Stimulated activated CD8-positive, alpha-beta memory T cell treated with anti-CD3 and anti-CD28 coated beads, Interleukin-4, amount 100 ng/mL, for 4 hours (primary cell): Measurements from ENCODE around the gene STX11.
"Not testable (repeated sequence)": the region's sequence is repeated elsewhere in the genome, so short reads cannot be mapped to it uniquely, and the experiment has no call there.

Experiments
- DNase-seq, 2 donors: peaks; one replicate each; pipeline ENCODE4 v3.0.0-alpha.2; 2020; ENCODE audit warnings: low read depth in 2 of 2, low spot score in 1 of 2

Gene STX11

DNA sequence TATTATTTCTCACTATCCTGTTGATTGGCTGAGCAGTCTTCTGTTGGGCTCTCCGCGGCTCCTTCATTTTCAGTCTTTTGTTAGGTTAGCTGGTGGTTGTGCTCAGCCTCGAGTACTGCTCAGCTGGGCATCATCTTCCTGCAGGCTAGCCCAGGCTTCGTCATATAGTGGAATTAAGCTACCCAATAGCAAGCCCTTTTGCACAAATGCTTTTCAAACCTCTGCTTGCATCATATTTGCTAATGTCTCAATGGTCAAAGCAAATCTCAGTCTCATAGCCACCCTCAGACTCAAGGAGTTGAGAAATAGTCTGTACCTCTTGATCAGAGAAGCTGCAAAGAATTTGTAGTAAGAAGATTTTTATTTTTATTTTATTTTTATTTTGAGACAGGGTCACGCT, 23.7 kb downstream of the STX11 start:
- no peak for DNase-seq

DNA sequence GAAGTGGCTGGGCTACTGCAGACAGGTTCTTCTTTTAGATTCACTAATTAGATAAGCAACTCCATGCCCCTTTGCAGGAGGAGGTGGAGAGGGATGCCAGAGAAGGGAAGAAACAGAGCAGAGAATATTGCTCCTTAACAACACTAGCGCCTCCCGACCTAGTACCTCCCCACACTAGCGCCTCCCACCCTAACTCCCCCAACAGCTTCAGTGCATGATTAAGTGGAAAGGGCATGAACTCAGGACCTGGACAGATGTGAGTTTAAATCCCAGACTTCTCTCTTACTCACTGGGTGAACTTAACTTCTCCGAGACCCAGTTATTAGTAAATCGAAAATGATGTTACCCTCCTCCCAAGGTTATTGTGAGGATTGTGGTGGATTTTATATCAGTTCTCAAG, 25.7 kb downstream of the STX11 start:
- no peak for DNase-seq

DNA sequence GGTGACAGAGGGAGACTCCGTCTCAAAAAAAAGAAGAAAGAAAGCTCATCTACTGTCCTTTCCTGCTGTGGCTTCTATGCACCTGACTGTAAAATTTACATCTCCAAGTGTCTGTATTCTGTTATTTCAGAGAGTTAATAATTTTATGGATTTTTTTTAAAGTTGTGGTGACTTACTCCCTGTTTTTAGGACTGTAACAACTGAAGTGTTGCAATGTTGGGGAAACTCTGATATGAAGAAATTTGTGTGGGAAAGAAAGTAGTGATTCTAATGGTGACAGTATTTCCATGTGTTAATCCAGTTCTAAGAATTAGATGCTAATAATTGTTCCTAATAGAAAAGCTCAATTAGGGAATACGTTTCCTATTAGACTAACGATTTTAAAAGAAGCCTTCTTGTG, 27.4 kb downstream of the STX11 start:
- no peak for DNase-seq

DNA sequence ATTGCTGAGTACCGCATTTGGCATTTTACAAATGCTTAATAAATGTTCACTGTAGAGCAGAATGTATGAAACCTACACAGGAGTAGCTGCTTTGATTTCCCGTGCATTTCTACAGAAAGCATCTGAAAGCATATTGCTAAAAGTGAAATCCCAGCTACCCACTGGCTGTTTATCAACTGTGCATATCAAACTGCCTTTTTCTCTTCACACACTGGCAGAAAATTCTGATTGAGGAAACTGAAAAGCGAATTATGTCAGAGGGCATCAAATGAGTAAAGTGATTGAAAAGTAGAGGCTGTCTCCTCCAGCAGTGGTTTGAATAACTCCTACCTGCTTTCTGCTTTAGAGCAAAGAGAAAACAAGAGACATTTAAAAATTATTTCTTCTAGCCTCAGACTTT, 28.0 kb downstream of the STX11 start:
- no peak for DNase-seq

DNA sequence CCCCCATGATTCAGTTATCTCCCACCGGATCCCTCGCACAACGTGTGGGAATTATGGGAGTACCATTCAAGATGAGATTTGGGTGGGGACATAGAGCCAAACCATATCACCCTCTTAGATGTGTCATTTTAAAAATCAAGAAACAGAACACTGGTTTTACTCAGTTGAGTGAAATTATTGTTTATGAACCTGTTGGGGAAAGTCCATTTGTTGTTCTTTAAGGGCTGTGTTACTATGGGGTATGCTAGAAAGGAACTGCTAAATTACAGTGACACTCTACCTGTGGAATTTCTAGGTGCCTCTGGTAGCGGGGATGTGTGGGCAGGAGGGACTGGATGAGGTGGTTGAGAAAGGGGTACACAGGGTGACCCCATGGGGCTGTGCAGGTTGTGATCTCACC, 28.9 kb downstream of the STX11 start:
- no peak for DNase-seq

DNA sequence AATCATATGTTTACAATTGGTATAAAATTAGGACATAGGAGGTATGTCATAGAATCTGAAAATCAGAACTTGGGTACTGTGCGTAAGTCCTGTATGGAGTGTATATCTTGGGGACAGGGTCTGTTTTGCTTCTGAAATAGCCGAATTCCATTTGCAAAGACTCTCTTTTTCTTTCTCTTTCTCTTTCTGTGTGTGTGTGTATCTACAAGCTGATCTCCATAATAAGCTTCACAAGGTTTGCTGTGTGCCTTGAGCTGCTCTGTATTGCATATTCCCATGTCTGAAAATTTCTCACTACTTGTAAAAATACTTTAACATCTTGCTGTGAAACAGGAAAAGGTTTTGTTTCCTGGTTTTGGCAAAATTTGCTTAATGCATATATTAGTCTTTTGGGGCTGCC, 29.5 kb downstream of the STX11 start:
- DNase-seq, result no peak

DNA sequence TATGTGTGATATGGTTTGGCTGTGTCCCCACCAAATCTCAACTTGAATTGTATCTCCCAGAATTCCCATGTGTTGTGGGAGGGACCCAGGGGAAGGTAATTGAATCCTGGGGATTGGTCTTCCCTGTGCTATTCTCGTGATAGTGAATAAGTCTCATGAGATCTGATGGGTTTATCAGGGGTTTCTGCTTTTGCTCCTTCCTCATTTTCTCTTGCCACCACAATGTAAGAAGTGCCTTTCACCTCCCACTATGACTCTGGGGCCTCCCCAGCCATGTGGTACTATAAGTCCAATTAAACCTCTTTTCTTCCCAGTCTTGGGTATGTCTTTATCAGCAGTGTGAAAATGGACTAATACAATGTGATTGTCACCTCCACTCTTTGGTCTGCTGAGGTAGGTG, 30.0 kb downstream of the STX11 start:
- DNase-seq, result not testable (repeated sequence)

DNA sequence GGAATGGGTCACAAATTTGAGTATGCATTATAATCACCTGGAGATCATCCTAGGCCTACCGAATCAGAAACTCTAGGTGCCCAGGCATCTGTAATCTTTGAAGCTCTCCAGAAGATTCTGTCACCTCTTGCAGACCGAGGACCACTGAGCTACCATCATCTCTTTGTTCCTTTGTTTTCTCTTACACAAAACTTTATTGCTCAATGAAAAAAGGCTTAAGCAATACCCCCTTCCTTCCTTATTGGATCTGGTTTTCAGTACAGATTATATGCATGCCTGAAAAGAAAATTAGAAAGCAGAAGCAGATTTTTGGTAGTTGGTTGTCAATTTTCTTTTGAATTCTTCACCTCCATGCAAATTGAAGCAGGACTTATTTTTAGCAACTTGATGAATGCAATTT, 31.3 kb downstream of the STX11 start:
- no peak for DNase-seq

DNA sequence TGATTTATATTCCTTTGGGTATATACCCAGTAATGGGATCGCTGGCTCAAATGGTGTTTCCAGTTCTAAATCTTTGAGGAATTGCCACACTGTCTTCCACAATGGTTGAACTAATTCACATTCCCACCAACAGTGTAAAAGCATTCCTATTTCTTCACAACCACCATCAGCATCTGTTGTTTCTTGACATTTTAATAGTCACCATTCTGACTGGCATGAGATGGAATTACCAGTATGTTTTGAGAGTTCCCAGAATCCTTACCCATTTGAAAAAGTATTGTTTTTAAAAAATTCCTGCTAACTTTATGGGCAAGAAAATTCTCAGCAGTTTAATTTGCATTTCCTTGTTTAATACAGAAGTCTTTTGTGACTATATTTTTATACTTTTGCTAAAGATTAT, 33.9 kb downstream of the STX11 start:
- not testable (repeated sequence) for DNase-seq

DNA sequence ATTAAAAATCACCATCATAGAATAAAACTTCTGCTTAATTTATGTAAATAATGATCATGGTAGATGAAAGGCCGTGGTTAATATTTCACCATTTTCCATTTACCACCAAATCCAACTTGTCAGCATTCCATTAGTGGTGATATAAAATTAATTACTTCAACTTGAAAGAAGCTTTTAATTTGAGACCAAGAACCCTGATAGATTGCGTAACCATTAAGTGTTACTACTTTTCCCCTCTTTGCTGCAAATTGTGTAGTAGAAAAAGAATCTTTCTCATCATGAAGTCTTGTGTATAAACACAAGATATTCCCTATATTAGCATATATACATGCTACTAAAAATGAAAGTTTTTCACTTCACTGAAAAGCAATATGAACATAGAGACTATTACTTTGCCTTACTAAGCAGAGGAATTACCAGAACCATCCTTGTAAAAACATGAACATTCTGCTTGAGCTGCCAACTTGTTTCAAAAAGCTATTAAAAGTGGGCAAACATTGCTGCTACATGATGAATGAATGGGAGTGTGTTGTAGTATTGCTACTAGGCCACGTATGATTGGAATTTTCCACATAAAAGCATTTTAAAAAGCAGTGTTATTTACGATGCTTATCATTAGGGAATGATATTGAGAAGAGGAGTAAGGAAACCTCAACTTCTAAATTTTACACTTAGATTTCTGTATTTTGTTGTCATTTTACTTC, 35.0 kb downstream of the STX11 start:
- no peak for DNase-seq

DNA sequence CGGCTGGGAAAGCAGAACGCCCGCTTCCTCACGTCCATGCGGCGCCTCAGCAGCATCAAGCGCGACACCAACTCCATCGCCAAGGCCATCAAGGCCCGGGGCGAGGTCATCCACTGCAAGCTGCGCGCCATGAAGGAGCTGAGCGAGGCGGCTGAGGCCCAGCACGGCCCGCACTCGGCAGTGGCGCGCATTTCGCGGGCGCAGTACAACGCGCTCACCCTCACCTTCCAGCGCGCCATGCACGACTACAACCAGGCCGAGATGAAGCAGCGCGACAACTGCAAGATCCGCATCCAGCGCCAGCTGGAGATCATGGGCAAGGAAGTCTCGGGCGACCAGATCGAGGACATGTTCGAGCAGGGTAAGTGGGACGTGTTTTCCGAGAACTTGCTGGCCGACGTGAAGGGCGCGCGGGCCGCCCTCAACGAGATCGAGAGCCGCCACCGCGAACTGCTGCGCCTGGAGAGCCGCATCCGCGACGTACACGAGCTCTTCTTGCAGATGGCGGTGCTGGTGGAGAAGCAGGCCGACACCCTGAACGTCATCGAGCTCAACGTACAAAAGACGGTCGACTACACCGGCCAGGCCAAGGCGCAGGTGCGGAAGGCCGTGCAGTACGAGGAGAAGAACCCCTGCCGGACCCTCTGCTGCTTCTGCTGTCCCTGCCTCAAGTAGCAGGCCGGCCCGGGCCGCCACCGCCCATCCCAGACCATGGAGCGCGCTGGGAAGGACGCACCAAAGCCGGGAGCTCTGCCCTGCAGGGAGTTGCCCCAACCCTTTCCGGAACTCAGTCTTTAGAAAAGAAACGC, 36.7 kb downstream of the STX11 start:
- DNase-seq, result no peak

DNA sequence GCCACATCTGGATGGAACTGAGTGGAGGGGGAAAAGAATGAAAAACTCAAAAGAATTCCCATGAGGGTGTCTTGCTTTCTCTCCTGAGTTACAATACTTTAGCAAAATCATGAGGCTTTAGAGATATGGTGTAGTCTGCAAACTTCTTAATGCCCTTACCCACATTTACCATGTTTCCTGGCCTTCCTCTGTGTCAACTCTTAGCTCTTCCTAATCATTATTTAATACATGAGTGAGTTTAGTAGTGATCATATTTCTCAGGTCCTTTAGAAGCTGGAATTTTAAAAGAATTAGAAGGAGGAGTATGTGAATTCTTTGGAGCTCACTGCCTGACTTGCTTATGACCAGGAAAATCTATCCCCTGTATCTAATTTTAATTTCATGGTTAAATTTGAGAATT, 39.0 kb downstream of the STX11 start:
- no peak for DNase-seq

DNA sequence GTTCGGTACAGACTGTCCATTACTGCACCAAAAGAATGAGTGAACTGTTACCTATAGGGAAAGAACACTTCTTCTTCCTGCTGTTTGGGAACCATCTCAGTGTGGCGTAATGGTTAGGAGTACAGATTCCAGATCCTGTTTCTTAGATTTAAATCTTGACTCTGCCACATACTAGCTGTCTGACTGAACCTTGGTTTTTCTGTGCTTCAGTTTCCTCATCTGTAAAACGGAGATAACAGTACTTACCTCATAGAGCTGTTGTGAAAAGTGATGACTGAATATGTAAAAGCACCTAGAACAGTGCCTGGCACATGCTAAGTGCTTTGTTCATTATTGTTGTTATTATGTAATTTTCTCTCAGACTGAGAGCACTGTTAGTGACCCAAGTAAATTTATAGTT, 39.8 kb downstream of the STX11 start:
- DNase-seq, result no peak

DNA sequence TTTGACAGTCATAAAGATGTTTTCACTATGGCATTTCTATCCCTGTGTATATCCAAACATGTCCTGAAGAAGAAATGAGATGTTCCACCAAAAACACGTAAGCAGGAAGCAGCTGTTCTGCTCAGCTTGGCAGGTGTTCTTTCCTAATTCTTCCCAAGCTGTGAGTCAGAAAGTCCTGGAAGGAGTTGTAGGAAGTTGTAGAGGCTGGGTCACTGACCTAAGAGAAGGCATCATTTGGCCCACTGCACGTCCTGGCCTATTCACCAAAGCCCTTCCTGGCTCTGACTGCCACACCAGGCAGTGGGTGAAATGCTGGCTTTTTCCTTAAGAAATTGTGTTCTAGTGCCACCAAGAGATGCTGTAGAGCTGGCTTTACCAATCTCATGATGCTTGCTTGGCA, 40.3 kb downstream of the STX11 start:
- no peak for DNase-seq

DNA sequence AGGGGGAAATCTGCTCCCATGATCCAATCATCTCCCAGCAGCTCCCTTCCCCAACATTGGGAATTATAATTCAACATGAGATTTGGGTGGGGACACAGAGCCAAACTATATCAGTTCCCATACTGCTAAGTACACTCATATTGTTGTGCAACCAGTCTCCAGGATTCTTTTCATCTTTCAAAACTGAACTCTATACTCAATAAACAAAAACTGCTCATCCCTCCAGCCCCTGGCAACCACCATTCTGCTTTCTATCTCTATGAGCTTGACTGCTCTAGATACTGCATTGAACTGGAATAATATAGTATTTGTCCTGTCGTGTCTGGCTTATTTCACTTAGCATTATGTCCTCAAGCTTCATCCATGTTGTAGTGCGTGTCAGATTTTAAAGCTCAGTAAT, 42.9 kb downstream of the STX11 start:
- DNase-seq, result no peak

DNA sequence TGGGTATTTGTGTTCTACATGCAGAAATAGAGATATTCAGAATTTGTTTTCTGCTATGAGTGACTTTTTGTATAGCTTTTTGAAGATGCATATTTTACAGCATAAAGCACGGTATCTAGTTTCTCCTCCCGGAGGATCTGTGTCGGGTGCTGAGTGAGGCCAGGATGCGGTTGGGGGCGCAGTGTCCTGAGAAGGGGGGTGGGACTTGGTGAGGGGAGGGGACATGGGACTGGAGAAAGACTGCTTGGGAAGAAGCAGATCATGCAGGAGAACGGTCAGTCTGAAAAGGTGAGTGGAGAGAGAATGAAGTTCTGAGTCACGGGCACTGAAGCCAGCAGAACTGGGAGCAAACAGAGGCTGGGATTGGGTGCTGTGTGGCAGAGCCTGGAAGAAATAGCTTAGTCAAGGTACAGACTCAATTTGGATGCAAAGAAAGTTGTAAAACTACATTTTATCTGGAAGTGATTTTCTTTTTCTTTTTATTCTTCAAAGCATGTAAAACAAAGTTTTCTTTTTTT, 44.0 kb downstream of the STX11 start:
- DNase-seq, result no peak

DNA sequence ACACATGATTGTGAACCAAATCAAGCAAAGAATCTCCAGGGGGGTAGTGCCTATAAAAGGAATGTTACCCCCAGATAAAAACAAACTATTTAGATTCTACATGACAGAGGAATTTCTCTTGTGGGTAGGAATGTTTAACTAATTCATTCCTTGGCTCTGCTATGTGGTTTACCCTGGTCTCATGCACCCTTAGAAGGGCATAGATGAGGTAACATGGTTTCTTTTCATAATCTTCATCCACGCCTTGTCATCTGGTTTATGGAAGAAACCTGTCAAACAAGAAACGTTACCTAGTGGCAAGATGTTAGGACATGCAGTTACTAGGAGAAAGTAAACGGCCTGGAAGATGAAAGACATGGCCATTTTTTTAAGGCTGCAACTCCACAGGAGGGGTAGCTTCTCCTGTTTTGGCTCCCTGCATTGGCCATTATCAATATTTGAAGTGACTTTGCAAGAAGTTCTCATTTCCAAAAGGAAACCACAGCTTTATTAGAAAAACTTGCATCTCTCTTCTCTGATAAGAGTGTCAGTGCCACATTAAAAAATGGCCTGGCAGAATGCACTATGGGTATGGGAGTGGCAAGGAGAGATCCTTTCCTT, 45.5 kb downstream of the STX11 start:
- DNase-seq, result no peak

DNA sequence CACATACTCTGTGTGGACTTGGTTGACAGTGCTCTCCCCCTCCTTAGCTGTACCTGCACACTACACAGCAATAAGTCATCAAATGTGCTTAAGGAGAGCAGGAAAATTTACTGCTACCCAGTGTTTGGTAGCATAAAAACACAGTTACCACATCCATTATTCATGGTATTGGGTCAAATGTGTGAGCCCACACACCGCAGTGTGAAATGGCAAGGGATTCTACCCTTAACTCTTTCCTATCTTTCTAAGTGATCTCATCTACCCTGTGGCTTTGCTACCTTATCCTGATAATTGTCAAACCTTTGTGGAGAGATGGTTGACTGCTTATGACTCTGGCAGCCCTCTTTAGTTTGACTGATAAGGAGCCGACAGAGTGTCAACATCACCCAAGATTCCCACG, 47.6 kb downstream of the STX11 start:
- no peak for DNase-seq

DNA sequence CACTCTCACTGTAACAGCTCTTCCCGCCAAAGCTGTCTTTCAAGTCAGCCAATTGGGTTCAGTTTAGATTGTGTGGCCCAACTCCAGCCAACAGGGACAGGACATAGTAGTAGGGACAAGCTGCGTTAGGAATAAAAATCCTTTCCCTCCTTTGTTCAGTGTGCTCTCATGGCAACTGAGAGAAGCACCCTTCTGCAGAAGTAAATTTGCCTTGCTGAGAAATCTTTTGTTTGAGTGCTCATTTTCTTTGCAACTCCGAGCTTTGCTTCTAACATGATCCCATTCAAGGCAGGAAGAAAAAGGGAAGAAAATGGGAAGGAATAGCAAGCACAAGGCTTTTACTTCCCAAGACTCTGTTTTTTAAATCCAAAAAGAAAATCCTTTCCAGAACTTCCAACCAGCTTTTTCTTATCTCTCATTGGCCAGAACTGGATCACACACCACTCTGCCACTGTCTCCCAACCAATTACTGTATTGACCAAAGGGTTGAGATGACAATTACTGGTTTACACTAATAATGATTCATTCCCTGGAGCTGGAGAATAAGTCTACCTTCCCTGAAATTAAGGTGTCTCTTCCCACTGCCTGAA, 52.7 kb downstream of the STX11 start:
- no peak for DNase-seq

DNA sequence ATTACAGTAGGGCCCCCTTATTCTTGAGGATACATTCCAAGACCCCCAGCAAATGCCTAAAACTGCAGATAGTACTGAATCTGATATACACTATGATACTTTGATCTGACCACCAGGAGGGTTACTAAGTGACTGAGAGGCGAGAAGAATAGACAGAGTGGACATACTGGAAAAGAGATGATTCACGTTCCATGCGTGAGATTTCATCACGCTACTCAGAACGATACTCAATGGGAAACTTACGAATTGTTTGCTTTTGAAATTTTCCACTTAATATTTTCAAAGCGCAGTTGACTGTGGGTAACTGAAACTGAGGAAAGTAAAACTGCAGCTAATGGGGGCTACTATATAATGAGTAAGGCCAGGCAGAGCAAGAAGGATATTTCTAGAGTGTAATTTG, 60.8 kb downstream of the STX11 start:
- no peak for DNase-seq

DNA sequence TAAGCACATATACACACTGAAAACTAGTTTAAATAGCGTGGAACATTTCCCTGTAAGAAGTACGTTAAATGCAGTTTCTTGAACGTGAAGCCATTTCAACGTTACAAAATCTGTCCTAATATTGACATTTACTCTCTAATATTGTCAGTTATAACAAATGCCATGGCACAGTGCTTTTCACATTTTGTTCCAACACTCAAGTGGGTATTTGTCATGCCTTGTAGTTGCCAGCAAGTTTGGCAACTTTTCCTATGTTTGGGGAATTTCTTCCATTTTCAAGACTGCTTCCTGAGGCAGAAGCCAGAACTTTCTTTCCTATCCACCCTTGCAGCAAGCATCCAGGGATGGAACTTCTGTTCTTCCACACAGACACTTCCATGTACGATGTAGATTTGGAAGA, 63.0 kb downstream of the STX11 start:
- DNase-seq, result no peak

DNA sequence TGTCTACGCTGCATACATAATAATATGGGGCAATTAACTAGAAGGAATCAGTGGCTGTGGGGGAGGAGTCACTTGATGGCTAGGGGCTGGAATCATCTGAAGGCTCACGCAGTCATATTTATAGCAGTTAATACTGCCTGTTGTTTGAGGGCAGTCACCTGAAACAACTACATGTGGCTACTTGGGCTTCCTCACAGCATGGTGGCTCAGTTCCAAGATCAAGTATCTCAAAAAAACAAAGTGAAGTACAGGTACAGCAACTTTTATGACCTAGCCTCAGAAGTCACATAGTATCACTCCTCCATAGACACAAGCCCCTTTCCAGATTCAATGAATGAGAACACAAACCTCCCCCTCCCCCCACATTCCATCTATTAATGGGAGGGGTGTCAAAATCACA, 63.7 kb downstream of the STX11 start:
- DNase-seq, result no peak
